ENCODE measurements around the gene BICDL2.
"Not testable (repeated sequence)": the region's sequence is repeated elsewhere in the genome, so short reads cannot be mapped to it uniquely, and the experiment has no call there.

BICDL2 gene

GRCh38 chr16:3080024-3080423 lies 43.3 kb upstream of the BICDL2 start:
- Histone ChIP-seq H3K9ac (no peak overlapping the region), H3K4me1 (ENCODE audit: low read depth, poor library complexity, severe bottlenecking) (peaks cover 6% of the 10 kb centered on the region), H3K79me2 (ENCODE audit: insufficient read depth, low read depth) (no peaks in the 10 kb centered on the region)

GRCh38 chr16:3076577-3076976 lies 39.8 kb upstream of the BICDL2 start:
- H2AFZ ChIP-seq (ENCODE audit: low read depth): no peak overlapping the region
- H3K27ac ChIP-seq: no peak overlapping the region
- H4K20me1 ChIP-seq (ENCODE audit: insufficient read depth): no peaks in the 10 kb centered on the region
- H3K4me3 ChIP-seq (IDR thresholded peaks at IDR 0.05; ENCODE audit: insufficient read depth, low read depth, low read length): no peak overlapping the region
- no peak overlapping the region for H3K4me2 ChIP-seq
- H3K9ac ChIP-seq: no peak overlapping the region
- no peaks in the 10 kb centered on the region for H3K36me3 ChIP-seq (ENCODE audit: insufficient read depth)
- H3K79me2 ChIP-seq (ENCODE audit: insufficient read depth, low read depth): no peaks in the 10 kb centered on the region
- TF ChIP-seq CTCF (conservative IDR thresholded peaks at IDR 0.05; ENCODE audit: low read depth, low read length): no peak
- H3K4me1 ChIP-seq (ENCODE audit: low read depth, poor library complexity, severe bottlenecking): peaks cover 12% of the 10 kb centered on the region
- peaks cover 48% of the 10 kb centered on the region; the same call in 1 of the 2 replicates for H3K27me3 ChIP-seq (ENCODE audit: insufficient read depth, low read depth)

More at GRCh38 chr16:3080024-3080423, 43.3 kb upstream of the BICDL2 start:
- TF ChIP-seq CTCF (conservative IDR thresholded peaks at IDR 0.05; ENCODE audit: low read depth, low read length): no peak
- H3K4me3 ChIP-seq (IDR thresholded peaks at IDR 0.05; ENCODE audit: insufficient read depth, low read depth, low read length): no peak overlapping the region
- H3K27ac ChIP-seq: no peak overlapping the region
- no peaks in the 10 kb centered on the region for H3K36me3 ChIP-seq (ENCODE audit: insufficient read depth)
- no peaks in the 10 kb centered on the region for H4K20me1 ChIP-seq (ENCODE audit: insufficient read depth)
- no peak overlapping the region for H2AFZ ChIP-seq (ENCODE audit: low read depth)
- H3K27me3 ChIP-seq (ENCODE audit: insufficient read depth, low read depth): peaks cover 60% of the 10 kb centered on the region; the same call in 1 of the 2 replicates
- no peak overlapping the region for H3K4me2 ChIP-seq

- H3K4me3 ChIP-seq (IDR thresholded peaks at IDR 0.05; ENCODE audit: insufficient read depth, low read depth, low read length); H3K4me2 ChIP-seq; H2AFZ ChIP-seq (ENCODE audit: low read depth); H3K27ac ChIP-seq; H4K20me1 ChIP-seq (ENCODE audit: insufficient read depth); H3K79me2 ChIP-seq (ENCODE audit: insufficient read depth, low read depth); H3K36me3 ChIP-seq (ENCODE audit: insufficient read depth); H3K9ac ChIP-seq: not testable (repeated sequence)
- peaks cover 12% of the 10 kb centered on the region for H3K4me1 ChIP-seq (ENCODE audit: low read depth, poor library complexity, severe bottlenecking)
- H3K27me3 ChIP-seq (ENCODE audit: insufficient read depth, low read depth): peaks cover 43% of the 10 kb centered on the region; the same call in 1 of the 2 replicates
These were observed 39.2 kb upstream of the BICDL2 start for GRCh38 chr16:3075946-3076345.

GRCh38 chr16:3075523-3075915 lies 38.8 kb upstream of the BICDL2 start:
- Histone ChIP-seq H4K20me1 (ENCODE audit: insufficient read depth) (no peaks in the 10 kb centered on the region), H2AFZ (ENCODE audit: low read depth) (peak overlapping the region; percentile 21; the same call in 1 of the 2 replicates), H3K4me2 (no peak overlapping the region), H3K4me3 (IDR thresholded peaks at IDR 0.05; ENCODE audit: insufficient read depth, low read depth, low read length) (no peak overlapping the region), H3K27me3 (ENCODE audit: insufficient read depth, low read depth) (peaks cover 39% of the 10 kb centered on the region; the same call in 1 of the 2 replicates), H3K4me1 (ENCODE audit: low read depth, poor library complexity, severe bottlenecking) (peaks cover 12% of the 10 kb centered on the region), H3K27ac (no peak overlapping the region), H3K9ac (no peak overlapping the region), H3K36me3 (ENCODE audit: insufficient read depth) (no peaks in the 10 kb centered on the region), H3K79me2 (ENCODE audit: insufficient read depth, low read depth) (no peaks in the 10 kb centered on the region)
- no peak for TF ChIP-seq CTCF (conservative IDR thresholded peaks at IDR 0.05; ENCODE audit: low read depth, low read length)

GRCh38 chr16:3074860-3075522 lies 38.2 kb upstream of the BICDL2 start:
- H3K79me2 ChIP-seq (ENCODE audit: insufficient read depth, low read depth): no peaks in the 10 kb centered on the region
- no peak overlapping the region for H3K9ac ChIP-seq
- peaks cover 12% of the 10 kb centered on the region for H3K4me1 ChIP-seq (ENCODE audit: low read depth, poor library complexity, severe bottlenecking)
- no peaks in the 10 kb centered on the region for H3K36me3 ChIP-seq (ENCODE audit: insufficient read depth)
- no peak overlapping the region for H3K4me2 ChIP-seq
- peak overlapping the region; percentile 21; the same call in 1 of the 2 replicates for H2AFZ ChIP-seq (ENCODE audit: low read depth)
- peaks cover 34% of the 10 kb centered on the region; the same call in 1 of the 2 replicates for H3K27me3 ChIP-seq (ENCODE audit: insufficient read depth, low read depth)
- H3K27ac ChIP-seq: no peak overlapping the region
- no peak overlapping the region for H3K4me3 ChIP-seq (IDR thresholded peaks at IDR 0.05; ENCODE audit: insufficient read depth, low read depth, low read length)
- no peaks in the 10 kb centered on the region for H4K20me1 ChIP-seq (ENCODE audit: insufficient read depth)
- no peak for TF ChIP-seq CTCF (conservative IDR thresholded peaks at IDR 0.05; ENCODE audit: low read depth, low read length)
